Activated T-helper 9 cell treated with anti-CD3 and anti-CD28 coated beads, Interleukin-2, amount 50 U/mL, for 16 hours (primary cell): ENCODE results near the gene PCOLCE2.

Source experiments
- DNase-seq: peaks from one replicate; pipeline ENCODE4 v3.0.0-alpha.2; 2020; ENCODE audit warnings: low read depth

Gene PCOLCE2

DNA sequence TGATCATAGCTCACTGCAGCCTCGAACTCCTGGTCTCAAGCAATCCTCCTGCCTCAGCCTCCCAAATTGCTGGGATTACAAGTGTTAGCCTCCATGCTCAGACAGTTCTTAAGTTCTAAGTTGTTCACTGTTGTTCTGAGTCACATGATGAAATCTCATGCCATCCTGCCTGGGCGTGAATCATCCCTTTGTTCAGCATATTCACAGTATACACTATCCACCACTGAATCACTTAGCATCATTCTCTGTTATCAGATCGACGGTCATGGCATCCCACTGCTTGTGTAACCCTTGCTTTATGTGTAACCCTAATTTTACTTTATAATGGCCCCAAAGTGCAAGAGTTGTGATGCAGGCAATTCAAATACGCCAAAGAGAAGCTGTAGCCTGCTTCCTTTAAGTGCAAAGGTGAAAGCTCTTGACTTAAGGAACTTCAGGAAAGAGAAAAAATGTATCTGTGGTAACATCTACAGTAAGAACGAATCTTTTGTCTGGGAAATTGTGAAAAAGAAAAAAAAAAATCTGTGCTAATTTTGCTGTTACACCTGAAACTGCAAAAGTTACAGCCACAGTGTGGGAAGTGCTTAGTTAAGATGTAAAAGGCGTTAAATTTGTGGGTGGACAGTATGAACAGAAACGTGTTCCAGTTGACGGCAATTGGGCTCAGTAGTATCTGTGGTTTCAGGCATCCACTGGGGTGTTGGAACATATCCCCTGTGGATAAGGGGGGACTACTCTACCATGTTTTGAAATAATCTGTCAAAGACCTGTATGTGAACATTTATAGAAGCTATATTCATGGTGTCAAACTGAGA, 80.6 kb downstream of the PCOLCE2 start:
- no peak for DNase-seq

DNA sequence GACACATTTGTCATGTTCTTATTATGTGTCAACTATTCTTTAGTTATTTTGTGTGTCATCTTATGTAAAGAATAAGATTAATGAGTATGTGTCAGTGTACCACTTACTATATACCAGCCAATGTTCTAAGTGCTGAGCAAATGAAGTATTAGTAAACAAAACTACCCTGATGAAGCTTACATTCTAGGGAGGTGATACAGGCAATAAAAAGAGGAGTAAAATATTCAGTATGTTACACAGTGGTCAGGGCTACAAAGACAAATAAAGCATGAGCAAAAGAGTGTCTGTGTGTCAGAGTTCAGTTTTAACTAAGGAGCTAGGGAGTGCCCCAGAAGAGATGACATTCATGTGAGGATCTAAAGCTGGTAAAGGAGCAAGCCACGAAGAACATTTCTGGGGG, 86.0 kb downstream of the PCOLCE2 start:
- no peak for DNase-seq

DNA sequence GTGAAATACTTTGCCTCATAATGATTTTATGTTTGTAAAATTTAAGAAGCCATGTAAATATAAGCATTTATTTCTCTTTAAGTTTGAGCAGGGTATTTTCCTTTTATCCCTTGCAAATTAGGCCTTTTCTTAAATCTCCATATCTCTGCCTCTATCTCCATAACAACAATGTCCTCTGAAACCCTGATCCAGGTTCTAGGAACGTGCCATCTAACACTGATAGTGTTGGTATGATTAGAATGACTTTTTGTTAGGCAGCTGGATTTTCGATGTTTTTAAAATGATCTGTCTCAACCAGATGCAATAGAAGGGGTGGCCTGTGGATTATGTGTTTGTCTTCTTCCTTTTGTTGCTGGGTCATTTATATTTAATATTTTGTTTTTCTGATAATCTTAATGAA, 87.1 kb downstream of the PCOLCE2 start:
- no peak for DNase-seq

DNA sequence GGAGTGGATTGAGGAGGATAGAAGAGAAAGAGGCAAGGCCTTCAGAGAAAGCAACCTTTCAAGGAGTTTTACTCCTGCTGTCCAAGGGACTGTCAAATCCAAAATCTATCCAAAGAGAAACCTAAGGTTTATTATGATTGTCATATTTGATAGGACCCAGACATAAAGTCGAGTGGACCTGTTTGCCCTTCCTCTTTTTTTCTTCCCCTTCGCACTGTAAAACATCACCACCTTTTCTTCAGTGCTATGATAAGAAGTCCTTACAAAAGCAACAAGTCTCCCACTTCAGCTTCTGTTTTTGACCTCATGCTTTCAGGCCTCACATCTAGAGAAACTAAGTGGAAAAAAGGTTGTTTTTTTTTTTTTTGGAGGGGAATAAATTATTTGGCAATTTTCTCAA, 92.1 kb downstream of the PCOLCE2 start:
- no peak for DNase-seq

DNA sequence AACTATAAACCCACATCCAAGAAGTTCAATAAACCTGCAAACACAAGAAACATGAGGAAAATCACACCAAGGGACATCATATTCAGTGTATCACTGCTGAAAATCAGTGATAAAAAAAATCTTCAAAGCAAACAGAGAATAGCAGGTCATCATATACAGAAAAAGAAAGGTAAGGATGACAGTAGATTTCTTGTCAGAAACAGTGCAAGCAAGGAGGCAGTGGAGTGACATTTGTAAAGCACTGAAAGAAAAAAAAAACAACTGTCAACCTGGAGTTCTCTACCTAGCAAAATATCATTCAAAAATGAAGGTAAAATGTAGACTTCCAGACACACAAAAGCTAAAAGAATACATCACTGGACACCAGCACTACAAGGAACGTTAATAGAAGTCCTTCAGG, 93.6 kb downstream of the PCOLCE2 start:
- DNase-seq = no peak

DNA sequence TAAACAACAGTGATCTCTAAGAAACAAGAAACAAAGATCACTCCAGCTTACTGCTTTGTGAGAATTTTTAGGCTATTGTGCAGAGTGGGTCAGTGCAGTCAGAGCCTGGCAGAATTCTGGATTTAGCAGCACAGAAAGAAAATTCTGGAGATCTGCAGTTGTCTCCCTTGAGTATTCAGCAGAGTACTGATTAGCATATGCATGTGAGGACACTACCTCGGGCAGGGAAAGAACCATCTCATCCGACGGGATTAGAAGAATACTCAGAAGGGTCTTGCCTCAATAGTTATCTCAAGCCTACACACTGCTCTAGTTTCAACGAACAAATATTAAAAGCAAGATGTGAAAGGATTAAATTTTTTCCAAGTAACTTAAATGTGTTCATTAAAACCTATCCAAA, 94.4 kb downstream of the PCOLCE2 start:
- DNase-seq = no peak

DNA sequence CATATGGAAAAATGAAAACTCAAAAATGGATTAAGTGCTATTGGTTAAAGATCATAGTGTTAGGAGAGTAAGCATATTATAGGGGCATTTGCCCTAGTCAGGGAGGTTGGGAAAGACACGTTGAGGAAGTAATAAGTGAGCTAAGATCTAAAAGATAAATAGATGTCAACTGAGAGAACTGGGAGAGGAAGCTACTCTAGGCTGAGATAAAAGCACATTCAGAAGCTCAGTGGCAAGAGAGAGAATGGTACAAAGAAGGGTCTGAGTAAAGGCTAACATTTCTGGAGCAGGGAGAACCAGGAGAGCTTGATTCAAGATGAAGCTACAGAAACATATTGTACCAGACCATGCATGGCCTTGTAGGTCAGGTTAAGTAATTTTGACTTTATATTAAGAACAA, 101.2 kb downstream of the PCOLCE2 start:
- no peak for DNase-seq

DNA sequence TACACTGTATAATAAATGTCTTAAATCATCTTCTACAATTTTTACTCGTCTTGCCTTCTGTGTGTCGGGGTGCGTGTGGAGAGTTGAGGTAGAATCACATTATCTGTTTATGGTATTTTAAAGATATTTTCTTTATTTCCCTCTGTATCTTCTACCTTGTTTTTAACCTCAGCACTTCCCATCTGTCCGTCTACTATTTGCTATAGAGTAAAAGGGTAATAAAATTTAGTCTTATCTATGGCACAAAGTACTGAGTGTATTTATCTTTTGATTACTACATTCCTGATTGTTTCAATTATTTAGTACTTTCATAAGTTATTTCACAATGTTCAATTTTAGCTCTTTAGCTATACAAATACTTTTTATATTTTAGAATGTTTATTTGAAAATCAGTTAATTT, 102.9 kb downstream of the PCOLCE2 start:
- no peak for DNase-seq

DNA sequence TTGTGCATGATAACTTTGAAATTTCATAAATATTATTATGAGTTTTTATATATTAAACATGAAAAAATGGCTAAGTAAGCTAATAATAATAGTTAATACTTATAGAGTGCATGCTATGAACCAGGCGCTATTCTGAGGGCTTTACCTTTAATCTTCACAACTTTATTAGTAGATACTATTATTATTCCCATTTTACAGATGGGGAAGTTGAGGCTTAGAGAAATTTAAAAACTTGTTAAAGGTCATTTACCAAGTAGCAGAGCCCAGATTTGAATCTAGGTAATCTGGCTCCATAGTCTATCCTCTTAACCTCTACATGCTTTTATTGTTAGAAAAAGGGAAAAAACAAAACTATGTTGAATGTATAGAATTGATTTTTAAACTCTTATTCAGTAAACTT, 104.7 kb downstream of the PCOLCE2 start:
- no peak for DNase-seq

DNA sequence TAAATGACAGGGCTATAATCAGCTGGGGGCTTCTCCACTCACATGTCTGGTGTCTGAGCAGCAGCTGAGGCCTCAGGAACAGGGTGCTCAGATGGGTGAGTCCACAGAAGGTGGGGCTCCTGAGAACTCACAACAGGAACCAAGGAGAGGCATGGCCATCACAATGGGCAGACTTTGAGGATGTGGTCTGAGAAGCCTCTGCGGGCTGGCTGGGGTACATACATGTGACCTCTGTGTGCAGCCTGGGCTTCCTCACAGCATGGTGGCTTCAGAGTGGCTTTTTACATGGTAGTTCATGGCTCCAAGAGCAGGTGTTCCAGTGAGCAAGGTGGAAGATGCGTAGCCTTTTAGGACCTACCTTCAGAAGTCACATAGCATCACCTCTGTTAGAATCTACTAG, 106.3 kb downstream of the PCOLCE2 start:
- DNase-seq = no peak

DNA sequence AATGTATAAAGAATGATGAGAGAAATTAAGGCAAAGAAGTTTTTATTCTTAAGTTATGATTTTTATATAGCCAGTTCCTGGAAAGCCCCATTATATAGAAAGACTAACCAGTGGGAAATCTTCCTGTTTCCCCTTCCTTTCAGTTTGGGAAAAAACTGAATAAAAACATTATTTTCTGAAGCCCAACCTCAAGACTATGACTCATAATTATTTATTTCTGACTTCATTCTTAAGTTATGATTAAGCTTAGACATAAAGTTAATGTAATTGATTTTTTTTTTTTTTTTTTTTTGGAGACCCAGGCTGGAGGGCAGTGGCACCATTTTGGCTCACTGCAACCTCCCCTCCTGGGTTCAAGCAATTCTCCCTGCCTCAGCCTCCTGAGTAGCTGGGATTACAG, 109.3 kb downstream of the PCOLCE2 start:
- DNase-seq = no peak

DNA sequence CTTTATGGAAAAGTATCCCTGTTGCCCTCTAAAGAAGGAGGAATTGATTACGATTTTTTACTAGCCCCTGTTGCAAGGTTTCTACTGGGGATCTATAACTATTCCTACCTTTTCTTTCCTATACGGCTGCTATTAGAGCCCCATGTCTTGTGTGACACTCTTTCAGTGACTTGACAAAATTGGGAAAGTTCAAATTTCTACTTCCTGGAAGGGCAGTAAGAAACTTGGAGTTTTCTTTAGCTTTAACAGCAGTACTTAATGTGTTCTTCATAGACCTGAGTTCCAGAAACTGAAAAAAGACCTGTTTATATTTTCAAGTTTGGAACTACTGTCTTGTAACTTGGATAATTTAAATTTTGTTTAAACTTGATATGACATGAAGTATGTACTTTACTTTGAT, 110.3 kb downstream of the PCOLCE2 start:
- no peak for DNase-seq

DNA sequence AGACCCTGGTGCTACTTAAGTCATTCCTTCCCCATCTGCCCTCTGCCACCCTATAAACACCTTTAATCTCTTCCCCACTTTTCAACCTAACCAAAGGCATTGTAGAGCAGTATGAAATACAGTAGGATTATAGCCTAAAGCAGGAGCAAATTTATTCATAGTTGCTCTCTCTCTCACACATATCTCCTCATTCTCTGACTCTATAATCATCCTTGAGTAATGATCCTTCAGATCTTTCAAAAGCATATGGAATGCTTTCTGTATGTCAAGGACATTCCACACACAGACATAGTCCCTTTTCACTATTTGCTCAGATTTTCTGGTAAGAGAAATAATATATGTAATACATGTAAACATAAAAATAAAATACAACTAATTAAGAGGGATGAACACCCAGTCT, 111.0 kb downstream of the PCOLCE2 start:
- DNase-seq = no peak

DNA sequence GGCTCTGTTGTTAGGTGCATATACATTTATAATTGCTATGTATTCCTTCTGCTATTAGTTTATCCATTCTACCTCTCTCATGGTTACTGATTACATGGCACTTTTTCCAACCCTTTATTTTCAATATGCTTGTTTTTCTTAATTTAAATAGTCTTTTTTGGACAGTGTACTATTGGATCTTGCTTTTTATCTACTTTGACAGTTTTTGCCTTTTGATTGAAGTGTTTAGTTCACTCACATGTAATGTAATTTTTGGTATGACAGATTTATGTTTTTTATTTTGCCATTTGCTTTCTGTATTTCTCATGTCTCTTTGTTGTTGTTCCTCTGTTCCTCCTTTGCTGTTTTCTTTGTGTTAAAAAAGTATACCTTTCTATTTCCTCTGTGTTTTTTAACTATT, 120.5 kb downstream of the PCOLCE2 start:
- DNase-seq = no peak
